Measurements from ENCODE around the gene SORCS3.

GRCh38 chr10:104680467-104681401, 39.6 kb downstream of the SORCS3 start:
- TF ChIP-seq EZH2phosphoT487 (IDR thresholded peaks at IDR 0.05; ENCODE audit: borderline replicate concordance, low read length) (no peak), CTCF (conservative IDR thresholded peaks at IDR 0.05; ENCODE audit: low read depth, low read length) (no peak), EZH2 (IDR thresholded peaks at IDR 0.05; ENCODE audit: low read length, unreplicated experiment) (no peak)

All from PC-3 (cell line).